NOMO-1 treated with DMSO at 0.1 percent for 48 hours (cell line): ENCODE measurements around the gene KAZN.
A peak's percentile ranks its signal among the peaks of the same experiment; 100 is the strongest.

ENCODE experiments used
- DNase-seq: peaks from one replicate; lab custom pipeline; 2025; ENCODE audit not compliant: unreplicated experiment; lab: John Stamatoyannopoulos, UW

Gene KAZN

DNA sequence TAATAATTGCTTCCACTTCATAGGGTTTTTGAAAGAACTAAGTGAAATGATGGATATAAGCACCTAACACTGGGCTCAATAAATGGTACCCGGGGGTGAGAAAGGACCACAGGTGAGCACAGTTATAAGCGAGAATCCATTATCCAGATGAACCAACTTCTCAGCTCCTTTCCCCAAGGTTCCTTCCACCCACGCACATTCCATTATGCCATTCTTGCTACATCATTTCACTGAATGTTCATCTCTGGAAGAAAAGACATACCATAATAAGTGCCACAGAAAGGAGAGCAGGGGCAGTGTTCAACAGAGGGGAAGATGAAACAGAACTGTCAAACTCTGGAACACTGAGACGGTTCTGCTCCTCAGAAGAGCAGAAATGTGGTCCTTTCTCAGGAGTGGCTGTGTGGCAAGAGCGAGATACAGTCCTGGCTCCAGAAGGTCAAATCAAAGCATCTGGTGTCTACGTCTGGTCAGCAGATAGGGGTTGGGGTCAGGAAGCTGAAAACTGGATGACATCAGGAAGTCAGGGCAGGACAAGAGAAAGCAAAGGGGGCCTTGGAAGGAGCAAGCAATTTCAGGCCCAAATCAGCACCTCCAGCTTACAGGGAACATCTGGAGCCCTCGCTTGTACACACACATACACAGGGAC, 299.6 kb downstream of the KAZN start:
- DNase-seq = no peak

DNA sequence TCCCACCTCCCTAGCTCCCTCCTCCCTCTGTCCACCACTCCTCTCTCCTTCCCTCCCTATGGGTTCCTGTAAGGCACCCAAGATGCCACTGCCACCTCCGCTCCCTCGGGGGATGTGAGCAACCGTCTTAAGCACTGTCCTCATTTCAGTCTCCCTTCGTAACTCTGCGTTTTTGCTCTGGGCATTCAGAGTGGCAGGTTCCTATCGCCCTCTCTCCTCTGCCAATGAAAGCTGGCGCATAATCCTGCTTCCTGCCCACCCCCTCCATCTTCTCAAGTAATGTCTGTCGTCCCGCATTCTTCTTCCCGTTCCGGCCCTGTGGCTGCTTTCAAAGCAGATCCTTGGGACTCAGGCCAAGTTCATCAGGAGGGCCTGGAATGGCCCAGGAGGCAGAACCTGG, 301.2 kb downstream of the KAZN start:
- DNase-seq = no peak

DNA sequence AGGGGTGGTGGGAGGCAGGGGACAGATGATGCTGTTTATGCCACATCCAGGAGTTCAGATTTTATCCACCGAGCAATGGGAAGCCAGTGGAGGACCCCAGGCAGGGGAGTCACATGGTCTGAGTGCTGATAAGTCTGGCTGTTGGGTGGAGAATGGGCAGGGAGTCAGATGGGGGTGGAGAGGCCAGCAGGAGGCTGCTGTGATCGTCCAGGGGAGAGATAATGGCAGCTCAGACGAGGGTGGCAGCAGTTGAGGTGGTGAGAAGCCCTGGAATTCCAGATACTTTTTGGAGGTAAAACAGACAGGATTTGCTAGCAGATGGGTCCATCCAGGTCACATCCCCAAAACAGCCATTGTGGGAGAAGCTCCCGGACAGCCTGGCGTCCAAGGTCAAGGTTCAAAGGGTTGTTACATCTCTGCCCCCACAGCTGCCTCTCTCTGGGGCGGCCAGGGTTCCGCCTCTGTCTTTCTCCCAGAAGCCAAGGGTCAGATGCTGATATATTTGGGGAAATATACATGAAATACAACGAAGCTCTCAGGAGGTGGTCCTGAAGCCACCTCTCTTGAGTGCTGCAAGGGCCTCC, 303.0 kb downstream of the KAZN start:
- DNase-seq = no peak

DNA sequence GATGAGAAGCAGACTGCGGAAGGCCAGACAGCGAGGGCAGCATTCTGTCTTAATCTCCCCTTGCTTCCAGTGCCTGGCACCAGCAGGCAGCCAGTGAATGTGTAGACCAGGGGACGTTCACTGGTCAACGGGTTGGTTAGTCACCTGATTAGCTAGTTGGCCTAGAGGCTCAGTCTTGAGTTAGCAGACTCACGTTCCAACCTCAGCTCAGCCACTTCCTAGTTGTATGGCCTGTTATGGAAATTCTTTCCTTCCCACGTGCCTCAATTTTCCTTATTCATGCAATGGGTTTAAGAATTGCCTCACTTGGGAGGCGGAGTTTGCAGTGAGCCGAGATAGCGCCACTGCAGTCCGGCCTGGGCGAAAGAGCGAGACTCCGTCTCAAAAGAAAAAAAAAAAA, 305.4 kb downstream of the KAZN start:
- no peak for DNase-seq

DNA sequence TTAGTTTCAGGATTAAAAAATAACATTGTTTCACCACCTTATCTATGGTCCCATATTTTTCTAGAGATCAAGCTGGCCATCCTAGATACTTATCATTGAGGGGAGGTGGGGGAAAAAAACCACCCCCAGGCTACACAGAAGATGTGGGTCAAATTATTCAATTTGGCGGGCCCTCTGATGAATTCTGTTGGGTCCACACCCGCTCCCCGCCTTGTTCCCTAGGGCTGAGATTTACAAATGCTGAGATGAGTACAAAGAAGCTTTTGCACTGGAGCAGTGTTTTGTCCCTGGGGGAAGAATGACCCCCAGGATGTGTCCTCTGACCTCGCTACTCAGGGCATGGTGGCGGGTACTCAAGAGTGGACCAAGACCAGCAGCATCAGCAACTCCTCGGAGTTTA, 308.2 kb downstream of the KAZN start:
- DNase-seq = no peak

DNA sequence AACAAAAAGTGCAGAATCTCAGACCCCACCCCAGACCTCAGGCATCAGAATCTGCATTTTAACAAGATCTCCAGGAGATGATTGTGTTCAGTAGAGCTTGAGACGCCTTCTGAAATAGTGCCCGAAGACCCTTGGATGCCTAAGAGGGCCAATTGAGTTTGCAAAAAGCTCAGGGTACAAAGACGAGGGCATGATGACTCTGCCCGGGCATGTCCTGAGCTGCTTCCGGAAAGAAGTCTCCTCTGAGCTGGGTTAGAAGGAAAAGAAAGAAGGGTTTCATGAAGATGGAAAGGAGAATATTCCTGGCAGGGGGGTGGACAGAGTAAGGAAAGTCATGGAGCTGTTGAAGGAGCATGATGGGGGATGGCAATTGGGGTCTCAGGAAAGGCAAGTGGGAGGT, 308.9 kb downstream of the KAZN start:
- DNase-seq = no peak

DNA sequence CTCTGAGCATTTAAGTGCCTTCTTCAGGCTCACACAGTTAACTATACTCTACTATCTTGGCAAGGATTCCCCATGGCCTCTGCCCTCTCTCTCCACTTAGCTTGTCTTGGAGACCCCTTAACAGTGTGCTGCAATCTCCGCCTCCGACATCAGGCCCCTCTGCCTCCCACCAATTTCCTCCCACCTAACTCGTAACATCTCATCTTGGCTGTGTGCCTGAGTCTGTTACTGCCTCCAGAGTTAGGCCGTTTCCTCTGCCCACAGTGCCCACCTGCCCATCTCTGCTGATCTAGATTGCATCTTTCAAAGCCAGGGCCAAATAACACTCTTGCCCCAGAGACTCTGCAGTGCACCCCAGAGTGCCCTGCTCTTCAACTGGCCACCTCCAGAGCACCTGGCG, 310.8 kb downstream of the KAZN start:
- no peak for DNase-seq

DNA sequence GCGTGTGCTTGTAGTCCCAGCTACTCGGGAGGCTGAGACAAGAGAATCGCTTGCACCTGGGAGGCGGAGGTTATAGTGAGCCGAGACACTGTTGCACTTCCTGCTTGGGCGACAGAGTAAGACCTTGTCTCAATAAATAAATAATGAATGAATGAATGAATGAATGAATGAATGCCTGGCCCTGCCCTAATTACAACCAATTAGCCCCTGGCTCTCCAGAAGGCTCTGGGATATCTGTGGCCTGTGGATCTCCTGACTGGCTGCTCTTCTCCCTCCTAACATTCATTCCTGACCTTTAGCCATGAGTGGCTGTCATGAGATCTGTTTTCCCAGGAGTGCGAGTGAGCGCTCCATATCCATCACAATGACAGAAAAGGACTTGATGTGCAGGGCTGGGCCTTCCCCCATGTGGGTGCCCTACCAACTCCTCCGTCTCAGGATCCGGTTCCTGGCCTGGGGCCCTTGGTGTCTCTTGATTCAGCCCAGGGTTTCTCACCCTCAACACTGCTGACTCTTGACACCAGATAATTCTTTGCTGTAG, 311.5 kb downstream of the KAZN start:
- no peak for DNase-seq

DNA sequence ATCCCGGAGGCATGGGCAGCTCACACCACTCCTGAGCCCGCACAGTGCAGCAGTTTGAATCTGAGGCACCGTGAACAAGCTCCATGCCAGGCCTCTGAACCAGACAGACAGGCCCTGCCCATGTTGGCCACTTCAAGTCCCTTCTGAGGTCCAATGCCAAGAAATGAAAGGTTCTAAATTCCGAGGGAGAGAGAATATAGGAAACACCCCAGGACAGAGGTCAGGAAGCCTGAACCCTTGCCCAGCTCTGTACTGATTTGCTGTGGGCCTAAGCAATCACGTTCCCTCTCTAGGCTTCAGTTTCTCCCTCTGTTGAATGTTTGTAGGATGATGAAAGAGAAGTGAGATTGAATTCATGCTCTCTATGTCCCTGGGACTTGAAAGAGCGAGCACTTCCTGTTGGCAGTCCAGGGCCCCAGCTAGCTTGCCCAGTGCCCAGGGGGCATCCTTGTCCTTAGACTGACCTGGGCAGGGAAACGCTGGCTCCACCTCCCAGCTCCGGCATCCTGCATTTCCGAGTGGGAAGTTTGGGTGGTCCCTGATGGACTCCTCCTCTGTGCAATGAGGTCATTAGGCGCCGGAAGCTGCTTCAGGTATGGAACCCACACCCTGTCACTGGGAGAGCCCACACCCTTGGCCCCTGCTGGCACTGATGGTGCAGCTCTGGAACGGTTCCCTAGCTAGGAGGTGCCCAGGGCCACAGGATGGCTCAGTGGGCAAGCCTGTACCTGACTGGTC, 312.7 kb downstream of the KAZN start:
- DNase-seq = no peak

DNA sequence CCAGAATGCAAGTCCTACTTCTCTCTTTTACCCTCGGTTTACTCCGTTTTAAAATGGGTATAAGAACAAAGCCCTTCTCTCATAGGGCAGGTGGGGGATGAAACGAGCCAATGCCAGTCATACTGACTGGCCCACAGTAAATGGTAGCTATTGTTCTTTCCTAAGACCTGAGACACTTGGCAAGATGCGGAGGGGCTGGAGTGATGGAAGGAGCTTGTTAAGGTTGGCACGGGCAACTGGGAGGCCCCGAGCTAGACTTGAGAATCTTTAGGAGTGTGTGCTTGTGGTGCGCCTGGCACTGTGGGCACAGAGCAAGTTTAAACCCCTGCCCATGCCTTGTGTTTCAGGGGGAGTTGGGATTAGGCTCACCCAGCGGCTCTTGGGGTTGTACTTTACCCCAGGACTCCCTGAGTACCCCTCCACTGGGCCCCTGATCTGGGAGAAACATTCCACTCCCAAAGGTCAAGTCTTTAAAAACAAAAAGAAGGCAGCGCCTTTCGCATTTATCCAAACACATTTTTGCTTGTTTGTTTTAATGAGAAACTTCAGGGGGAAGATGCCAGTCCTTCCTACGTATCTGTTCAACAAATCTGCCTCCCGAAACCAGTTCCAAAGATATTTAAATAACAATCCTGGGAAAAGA, 314.5 kb downstream of the KAZN start:
- DNase-seq = no peak

DNA sequence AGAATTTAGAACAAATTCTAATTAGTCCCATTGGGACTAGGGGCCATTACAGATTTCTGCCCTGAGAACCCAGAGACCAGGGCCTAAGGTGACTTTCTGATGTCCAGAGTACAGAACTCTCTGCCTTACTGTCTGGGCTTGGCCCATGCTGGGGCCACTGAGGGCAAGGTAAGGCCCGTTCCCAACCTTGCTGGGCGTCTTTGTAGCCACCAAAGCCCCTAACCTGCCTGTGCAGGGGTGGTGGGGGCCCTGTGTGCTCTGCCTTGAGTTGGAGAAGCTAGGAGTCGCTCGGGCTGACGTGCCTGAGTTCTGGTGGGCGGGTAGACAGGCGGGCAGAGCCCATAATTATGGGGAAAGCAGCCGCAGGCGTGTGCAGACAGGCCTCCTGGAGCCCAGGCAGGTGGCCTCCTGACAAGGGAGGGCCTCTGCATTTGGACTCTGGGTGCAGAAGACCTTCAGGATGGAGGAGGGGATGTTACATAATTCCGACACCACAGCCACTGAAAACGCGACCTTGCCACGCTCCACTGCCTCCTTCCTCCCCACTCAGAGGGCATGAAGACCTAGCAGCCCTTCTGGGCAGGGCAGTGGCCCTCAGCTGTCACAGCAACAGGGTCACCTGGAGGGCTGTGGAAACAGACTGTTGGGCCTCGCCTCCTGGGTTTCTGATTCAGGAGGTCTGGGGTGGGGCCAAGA, 315.1 kb downstream of the KAZN start:
- DNase-seq = no peak

DNA sequence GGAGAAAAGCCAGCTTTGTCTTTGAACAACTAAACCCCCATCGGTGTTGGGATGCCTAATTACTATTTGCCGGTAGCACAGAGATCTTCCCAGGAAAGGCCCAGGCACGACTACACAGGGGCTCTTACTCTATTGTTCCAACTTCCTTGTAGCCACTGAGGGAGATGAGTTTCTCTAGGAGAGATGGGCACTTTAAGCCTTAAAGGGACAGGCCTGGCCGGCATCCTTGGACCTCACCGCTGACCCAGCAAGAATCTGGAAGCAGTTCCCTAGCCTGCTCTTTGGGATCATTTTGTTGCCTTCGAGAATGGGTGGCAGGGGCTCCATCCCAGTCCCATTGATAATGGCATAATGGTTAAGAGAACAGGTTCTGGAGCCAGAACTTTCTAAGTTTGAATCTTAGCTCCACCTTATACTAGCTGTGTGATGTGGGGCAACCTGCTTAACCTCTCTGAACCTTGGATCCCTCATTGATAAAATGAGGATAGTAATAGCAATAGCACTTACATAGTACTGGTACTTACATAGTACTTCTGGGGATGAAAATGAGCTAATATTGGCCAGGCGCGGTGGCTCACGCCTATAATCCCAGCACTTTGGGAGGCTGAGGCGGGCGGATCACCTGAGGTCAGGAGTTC, 316.0 kb downstream of the KAZN start:
- DNase-seq = no peak

DNA sequence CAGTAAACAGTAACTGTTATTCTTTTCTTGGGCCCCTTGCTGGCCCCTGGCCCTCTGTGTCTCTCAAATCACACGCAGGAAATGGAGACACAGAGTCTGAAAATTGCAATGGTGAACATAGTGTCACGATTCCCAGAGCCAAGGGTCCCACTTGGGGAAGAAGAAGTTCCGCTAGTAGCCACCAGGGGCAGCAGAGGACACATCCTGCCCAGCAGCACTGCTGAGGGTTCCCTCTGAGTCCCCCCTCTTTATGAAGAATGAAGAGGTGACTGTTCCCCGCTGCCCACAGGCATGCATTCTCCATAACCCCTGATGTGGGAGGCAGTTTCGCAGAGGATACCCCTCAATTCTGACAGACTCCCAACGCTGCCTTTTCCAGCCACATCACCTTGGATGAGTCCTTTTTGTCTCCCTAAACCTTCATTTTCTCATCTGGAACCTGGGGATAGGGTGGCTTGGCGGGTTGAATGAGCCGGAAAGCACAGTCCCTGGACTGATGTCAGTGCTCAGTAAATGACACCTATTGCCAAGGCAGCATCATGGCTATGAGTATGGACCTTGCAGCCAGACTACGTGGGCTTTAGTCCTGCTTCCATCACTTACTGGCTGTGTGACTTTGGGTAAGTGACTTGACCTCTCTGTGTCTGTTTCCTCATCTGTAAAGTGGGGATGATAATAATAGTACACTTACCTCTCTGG, 317.0 kb downstream of the KAZN start:
- peak; percentile 6 for DNase-seq

DNA sequence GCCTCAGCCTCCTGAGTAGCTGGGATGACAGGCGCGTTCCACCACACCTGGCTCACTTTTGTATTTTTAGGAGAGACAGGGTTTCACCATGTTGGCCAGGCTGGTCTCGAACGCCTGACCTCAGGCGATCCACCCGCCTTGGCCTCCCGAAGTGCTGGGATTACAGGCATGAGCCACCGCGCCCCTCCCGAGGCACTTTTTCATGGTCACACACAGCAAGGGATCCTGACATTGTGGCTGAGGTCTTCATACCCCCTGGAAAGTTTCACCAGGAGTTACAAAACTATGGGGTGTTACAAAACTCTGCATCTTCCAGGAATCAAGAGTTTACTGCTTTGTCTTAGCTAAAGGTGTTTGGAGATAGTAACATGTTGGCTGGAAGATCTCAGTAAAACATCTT, 320.8 kb downstream of the KAZN start:
- DNase-seq = no peak

DNA sequence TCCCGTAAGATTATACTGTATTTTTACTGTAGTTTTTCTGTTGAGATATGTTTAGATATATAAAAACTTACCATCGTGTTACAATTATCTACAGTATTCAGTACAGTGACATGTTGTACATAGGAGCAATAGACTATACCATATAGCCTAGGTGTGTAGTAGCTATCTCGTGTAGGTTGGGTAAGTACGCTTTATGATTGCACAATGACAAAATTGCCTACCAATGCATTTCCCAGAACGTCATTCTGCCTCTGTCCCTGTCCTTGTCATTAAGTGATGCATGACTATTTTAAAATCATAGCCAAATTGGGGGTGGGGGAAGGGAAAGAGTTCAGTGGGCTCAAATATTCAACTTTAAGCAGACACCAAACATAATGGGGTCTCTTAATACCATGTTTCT, 321.3 kb downstream of the KAZN start:
- DNase-seq = no peak

DNA sequence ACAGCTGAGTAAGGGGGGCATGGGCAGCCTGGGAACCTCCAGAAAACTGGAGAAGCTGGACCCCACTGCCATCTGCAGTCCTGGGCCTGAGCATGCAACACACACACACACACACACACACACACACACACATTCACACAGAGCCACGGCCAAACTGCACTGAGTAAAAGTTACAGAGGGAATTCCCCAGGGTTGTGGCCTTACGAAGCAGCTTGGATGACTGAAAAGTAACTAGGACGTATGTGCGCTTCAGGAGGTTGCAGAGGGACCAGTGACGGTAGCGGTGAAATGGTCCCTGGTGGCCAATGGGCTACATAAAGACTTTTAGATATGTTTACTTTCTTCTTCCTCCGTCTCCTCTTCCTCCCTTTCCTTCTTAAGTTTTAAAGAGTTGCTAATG, 322.6 kb downstream of the KAZN start:
- no peak for DNase-seq

DNA sequence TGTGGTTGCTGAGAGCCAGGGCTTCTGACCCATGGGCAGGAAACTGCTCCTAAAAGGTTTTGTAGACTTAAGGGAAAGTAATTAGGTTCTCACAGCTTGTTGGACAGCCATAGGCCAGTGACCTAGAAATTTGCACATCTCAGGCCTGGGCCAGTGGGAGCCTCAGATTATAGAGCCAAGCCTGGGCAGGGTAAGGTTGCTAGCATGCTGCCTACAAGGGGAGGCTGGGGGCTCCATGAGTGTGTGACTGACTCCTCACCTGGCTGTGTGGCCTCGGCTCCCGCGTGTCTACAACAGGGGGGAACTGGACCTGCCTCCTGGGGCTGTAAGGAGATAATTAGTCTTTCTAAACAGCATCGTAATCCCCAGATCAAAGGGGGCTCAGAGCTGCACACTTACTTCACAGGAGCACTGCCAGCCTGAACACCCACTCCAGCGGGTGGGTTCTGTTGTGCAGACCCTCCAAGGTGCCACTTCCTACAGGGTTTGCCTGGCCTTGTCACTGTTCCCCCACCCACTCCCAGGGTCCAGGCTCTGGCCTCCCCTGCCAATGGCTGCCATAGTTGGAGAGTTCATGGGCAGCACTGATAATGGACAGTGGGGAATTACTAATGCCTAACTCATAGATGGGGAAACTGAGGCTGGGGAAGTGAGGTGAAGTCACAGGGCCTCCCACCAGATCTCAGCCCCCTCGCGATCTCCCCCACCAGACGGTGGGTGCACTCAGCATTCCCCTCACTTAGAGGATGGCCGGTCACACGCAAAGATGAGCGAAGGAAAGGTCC, 324.6 kb downstream of the KAZN start:
- DNase-seq = no peak

DNA sequence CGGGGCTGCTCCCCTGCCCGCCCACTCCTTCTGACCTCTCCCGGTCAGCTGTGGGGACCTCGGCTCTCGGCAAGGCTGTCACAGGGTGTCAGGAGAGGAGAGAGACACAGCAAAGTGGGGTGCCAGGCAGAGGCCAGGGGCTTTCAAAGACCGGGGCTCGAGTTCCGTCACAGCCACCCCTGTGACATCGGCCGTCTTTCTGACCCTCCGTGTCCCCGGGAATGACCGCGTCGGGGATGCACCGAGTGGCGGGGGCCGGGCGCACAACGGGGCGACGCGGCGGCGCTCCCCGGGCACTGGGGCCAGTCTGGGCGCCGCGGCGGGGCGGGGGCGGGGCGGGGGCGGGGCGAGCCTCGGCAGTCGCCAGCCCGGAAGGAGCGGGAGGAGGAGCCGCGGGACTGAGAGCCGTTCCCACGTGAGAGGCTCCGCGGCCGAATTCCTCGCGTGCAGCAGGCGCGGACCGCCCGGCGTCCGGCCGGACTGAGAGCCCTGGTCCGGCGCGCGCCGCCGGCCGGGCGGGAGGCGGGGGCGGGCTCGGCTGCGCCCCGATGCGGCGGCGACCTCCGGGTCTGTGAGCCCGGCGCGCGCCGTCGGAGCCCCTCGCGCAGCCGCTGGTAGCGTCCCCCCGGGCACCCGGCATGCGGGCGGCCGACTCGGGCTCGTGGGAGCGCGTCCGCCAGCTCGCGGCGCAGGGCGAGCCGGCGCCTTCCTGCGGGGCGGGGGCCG, 325.4 kb downstream of the KAZN start:
- peak; percentile 42 for DNase-seq
